HepG2 (cell line): Measurements from ENCODE around the gene RBM12. TPM values are rescaled to one million over a fixed set of nuclear protein-coding genes. Genes with fewer than 3 reads are reported as not detected.

Experiments used
- FOXA1 ChIP-seq, 2 experiments: fragments of 450-650 bp in 1 of 2; sonication (generic) in 1 of 2; formaldehyde crosslinking in 1 of 2; IDR thresholded peaks; 2 replicates each; pipeline versions ENCODE4 v1.4.0 to v1.6.1; 2016 to 2020; ENCODE audit warnings: missing genetic modification reagents in 1 of 2
- FOXJ3 ChIP-seq: sonication (generic); formaldehyde crosslinking; IDR thresholded peaks from 2 replicates; pipeline ENCODE4 v1.4.0; 2020; ENCODE audit warnings: missing genetic modification reagents, mild to moderate bottlenecking, borderline replicate concordance
- GTF2F1 ChIP-seq: fragments of 150-350 bp; IDR thresholded peaks from 2 replicates; pipeline ENCODE4 v1.6.1; 2014; ENCODE audit warnings: low read length
- GTF3A ChIP-seq: sonication (generic); formaldehyde crosslinking; conservative IDR thresholded peaks from 2 replicates; pipeline ENCODE4 v1.4.0; 2020; ENCODE audit warnings: mild to moderate bottlenecking, missing genetic modification reagents
- HNRNPH1 ChIP-seq: fragments of 200-400 bp; formaldehyde crosslinking; optimal IDR thresholded peaks from 2 replicates; pipeline ENCODE3; 2017; ENCODE audit warnings: mild to moderate bottlenecking, low read depth, low read length
- IKZF4 ChIP-seq: sonication (generic); formaldehyde crosslinking; IDR thresholded peaks from 2 replicates; pipeline ENCODE4 v1.5.1; 2020; ENCODE audit warnings: borderline replicate concordance, mild to moderate bottlenecking, low read depth, missing genetic modification reagents; ENCODE audit errors: not compliant biosample characterization
- NCOA2 ChIP-seq: sonication (generic); formaldehyde crosslinking; IDR thresholded peaks from 2 replicates; pipeline ENCODE4 v1.8.0; 2022; ENCODE audit warnings: inconsistent platforms
- NR1H2 ChIP-seq: sonication (generic); formaldehyde crosslinking; IDR thresholded peaks from 2 replicates; pipeline ENCODE4 v1.8.1; 2022; ENCODE audit warnings: low read depth, missing genetic modification reagents, borderline replicate concordance
- RFXAP ChIP-seq: sonication (generic); formaldehyde crosslinking; IDR thresholded peaks from 2 replicates; pipeline ENCODE4 v1.4.0; 2020; ENCODE audit warnings: missing genetic modification reagents, borderline replicate concordance
- SMC3 ChIP-seq: IDR thresholded peaks from 2 replicates; pipeline ENCODE4 v1.6.1; 2011; ENCODE audit warnings: low read length, improper control_type of control experiment
- TFDP2 ChIP-seq: sonication (generic); formaldehyde crosslinking; IDR thresholded peaks from 2 replicates; pipeline ENCODE4 v1.4.0; 2020; ENCODE audit warnings: missing genetic modification reagents
- ZBTB26 ChIP-seq: IDR thresholded peaks from 2 replicates; pipeline ENCODE4 v1.6.1; 2016; ENCODE audit warnings: missing compliant biosample characterization, missing genetic modification reagents, borderline replicate concordance
- ZFP36 ChIP-seq: fragments of 150-350 bp; IDR thresholded peaks from 2 replicates; pipeline ENCODE4 v1.6.1; 2018; ENCODE audit warnings: borderline replicate concordance, low read length, low read depth; ENCODE audit not compliant: partially characterized antibody
- ZFP41 ChIP-seq: sonication (generic); formaldehyde crosslinking; IDR thresholded peaks from 2 replicates; pipeline ENCODE4 v1.4.0; 2020; ENCODE audit warnings: mild to moderate bottlenecking, missing genetic modification reagents, borderline replicate concordance
- ZNF446 ChIP-seq: sonication (generic); formaldehyde crosslinking; IDR thresholded peaks from 2 replicates; pipeline ENCODE4 v1.5.0; 2020; ENCODE audit warnings: mild to moderate bottlenecking, missing genetic modification reagents
- ZNF619 ChIP-seq: sonication (generic); formaldehyde crosslinking; IDR thresholded peaks from 2 replicates; pipeline ENCODE4 v1.4.0; 2020; ENCODE audit warnings: mild to moderate bottlenecking, missing genetic modification reagents
- ZNF670 ChIP-seq: sonication (generic); formaldehyde crosslinking; IDR thresholded peaks from 2 replicates; pipeline ENCODE4 v1.8.0; 2022; ENCODE audit warnings: mild to moderate bottlenecking, missing genetic modification reagents, borderline replicate concordance
- polyA plus RNA-seq, 8 experiments: library from polyadenylated mRNA; depleted of rRNA in 3 of 8; stranded (reverse) in 7 of 8; unstranded in 1 of 8; fragments of >200 nt; fragmentation: Illumina TruSeq in 4 of 8; extraction: Trizol in 4 of 8; gene quantifications; 2 replicates each; pipeline versions ENCODE4 v1.2.1 to v1.2.3, GENCODE V29; 2011 to 2016; ENCODE audit warnings: low read depth in 4 of 8, missing spikeins in 1 of 8, mixed read lengths in 1 of 8; ENCODE audit not compliant: insufficient read depth in 1 of 8
- total RNA-seq, 5 experiments: library from RNA; depleted of rRNA; stranded (reverse); fragments of >200 nt; fragmentation: Illumina TruSeq; extraction: Trizol; gene quantifications; 2 replicates each; pipeline ENCODE4 v1.2.3, GENCODE V29; 2016; ENCODE audit warnings: low read depth in 1 of 5
- TF ChIP-seq, protein P1 (sequence below): sonication (generic); formaldehyde crosslinking; IDR thresholded peaks from 2 replicates; pipeline ENCODE4 v1.5.0; 2020; ENCODE audit warnings: missing genetic modification reagents
- TF ChIP-seq, protein P2 (sequence below): sonication (generic); formaldehyde crosslinking; IDR thresholded peaks from 2 replicates; pipeline ENCODE4 v1.4.0; 2020; ENCODE audit warnings: missing genetic modification reagents
- TF ChIP-seq, protein P3 (sequence below): sonication (generic); formaldehyde crosslinking; IDR thresholded peaks from 2 replicates; pipeline ENCODE4 v1.5.0; 2020; ENCODE audit warnings: mild to moderate bottlenecking, missing genetic modification reagents, moderate library complexity

RBM12 gene
- total and polyA plus RNA-seq, 2 of the 13 experiments (the other 11 are each of a cell fraction or from before 2014, with no cell fraction given), result 97.9 to 104 TPM

GRCh38 chr20:35695245-35695749 lies 30.6 kb upstream of the RBM12 start (continued):
- TF ChIP-seq, protein P1, sequence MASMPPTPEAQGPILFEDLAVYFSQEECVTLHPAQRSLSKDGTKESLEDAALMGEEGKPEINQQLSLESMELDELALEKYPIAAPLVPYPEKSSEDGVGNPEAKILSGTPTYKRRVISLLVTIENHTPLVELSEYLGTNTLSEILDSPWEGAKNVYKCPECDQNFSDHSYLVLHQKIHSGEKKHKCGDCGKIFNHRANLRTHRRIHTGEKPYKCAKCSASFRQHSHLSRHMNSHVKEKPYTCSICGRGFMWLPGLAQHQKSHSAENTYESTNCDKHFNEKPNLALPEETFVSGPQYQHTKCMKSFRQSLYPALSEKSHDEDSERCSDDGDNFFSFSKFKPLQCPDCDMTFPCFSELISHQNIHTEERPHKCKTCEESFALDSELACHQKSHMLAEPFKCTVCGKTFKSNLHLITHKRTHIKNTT (CRISPR knock-in tag), result no peak
- TF ChIP-seq IKZF4 (no peak), ZNF670 (no peak), ZNF619 (CRISPR knock-in tag) (no peak), GTF3A (CRISPR knock-in tag) (no peak), ZBTB26 (CRISPR knock-in tag) (no peak), NCOA2 (CRISPR knock-in tag) (peak; percentile 72; the same call in 1 of the 2 replicates), FOXA1 (IDR thresholded peaks at IDR 0.05) (no peak), FOXA1 (CRISPR knock-in tag; IDR thresholded peaks at IDR 0.05) (peak; percentile 24; the same call in 1 of the 2 replicates), ZFP36 (no peak), FOXJ3 (CRISPR knock-in tag) (peak; percentile 54; the same call in 1 of the 2 replicates), NR1H2 (CRISPR knock-in tag) (no peak), TFDP2 (CRISPR knock-in tag) (no peak), ZNF446 (no peak), RFXAP (CRISPR knock-in tag) (no peak), HNRNPH1 (no peak), ZFP41 (CRISPR knock-in tag) (no peak), GTF2F1 (no peak), SMC3 (peak; percentile 1; the same call in 1 of the 2 replicates)
- TF ChIP-seq, protein P2, sequence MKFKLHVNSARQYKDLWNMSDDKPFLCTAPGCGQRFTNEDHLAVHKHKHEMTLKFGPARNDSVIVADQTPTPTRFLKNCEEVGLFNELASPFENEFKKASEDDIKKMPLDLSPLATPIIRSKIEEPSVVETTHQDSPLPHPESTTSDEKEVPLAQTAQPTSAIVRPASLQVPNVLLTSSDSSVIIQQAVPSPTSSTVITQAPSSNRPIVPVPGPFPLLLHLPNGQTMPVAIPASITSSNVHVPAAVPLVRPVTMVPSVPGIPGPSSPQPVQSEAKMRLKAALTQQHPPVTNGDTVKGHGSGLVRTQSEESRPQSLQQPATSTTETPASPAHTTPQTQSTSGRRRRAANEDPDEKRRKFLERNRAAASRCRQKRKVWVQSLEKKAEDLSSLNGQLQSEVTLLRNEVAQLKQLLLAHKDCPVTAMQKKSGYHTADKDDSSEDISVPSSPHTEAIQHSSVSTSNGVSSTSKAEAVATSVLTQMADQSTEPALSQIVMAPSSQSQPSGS, result peak; percentile 65; the same call in 1 of the 2 replicates
- TF ChIP-seq, protein P3, sequence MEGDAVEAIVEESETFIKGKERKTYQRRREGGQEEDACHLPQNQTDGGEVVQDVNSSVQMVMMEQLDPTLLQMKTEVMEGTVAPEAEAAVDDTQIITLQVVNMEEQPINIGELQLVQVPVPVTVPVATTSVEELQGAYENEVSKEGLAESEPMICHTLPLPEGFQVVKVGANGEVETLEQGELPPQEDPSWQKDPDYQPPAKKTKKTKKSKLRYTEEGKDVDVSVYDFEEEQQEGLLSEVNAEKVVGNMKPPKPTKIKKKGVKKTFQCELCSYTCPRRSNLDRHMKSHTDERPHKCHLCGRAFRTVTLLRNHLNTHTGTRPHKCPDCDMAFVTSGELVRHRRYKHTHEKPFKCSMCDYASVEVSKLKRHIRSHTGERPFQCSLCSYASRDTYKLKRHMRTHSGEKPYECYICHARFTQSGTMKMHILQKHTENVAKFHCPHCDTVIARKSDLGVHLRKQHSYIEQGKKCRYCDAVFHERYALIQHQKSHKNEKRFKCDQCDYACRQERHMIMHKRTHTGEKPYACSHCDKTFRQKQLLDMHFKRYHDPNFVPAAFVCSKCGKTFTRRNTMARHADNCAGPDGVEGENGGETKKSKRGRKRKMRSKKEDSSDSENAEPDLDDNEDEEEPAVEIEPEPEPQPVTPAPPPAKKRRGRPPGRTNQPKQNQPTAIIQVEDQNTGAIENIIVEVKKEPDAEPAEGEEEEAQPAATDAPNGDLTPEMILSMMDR, result peak; percentile 48
